HFFc6 (cell line): ENCODE results near the gene RASGRP1. TPM values are rescaled to one million over a fixed set of nuclear protein-coding genes. Genes with fewer than 3 reads are reported as not detected.
A peak's percentile ranks its signal among the peaks of the same experiment; 100 is the strongest.

ENCODE experiments used
- DNase-seq: peaks from one replicate; pipeline ENCODE4 v3.0.0-alpha.2; 2018
- H3K27ac Mint-ChIP-seq: 2 replicates; pipeline ENCODE4 v1.8.0; 2020; ENCODE audit warnings: mild to moderate bottlenecking, mixed read lengths
- H3K27me3 Mint-ChIP-seq: 2 replicates; pipeline ENCODE4 v1.8.0; 2021; ENCODE audit warnings: mild to moderate bottlenecking, moderate library complexity, mixed read lengths; ENCODE audit not compliant: insufficient read depth
- H3K36me3 Mint-ChIP-seq: 2 replicates; pipeline ENCODE4 v1.8.0; 2021; ENCODE audit warnings: low read depth, mixed read lengths
- H3K4me1 Mint-ChIP-seq: 2 replicates; pipeline ENCODE4 v1.8.0; 2020; ENCODE audit warnings: low read depth, mixed read lengths
- H3K4me3 Mint-ChIP-seq: 2 replicates; pipeline ENCODE4 v1.8.0; 2020; ENCODE audit warnings: mild to moderate bottlenecking, moderate library complexity, mixed read lengths
- H3K9me3 Mint-ChIP-seq: 2 replicates; pipeline ENCODE4 v1.8.0; 2020; ENCODE audit warnings: mild to moderate bottlenecking, mixed read lengths
- total RNA-seq, 6 experiments: library from RNA; stranded (reverse); fragmentation: NEBNext Ultra II Directional; extraction: Animal tissue kit (Norgen Biotek cat#: 25700); gene quantifications; 2 replicates in 1 of 6; 3 replicates in 5 of 6; pipeline ENCODE4 v1.2.3, GENCODE V29; 2021
- TF ChIP-seq, protein P1 (sequence below): fragments of 200-600 bp; sonication (generic); IDR thresholded peaks from 2 replicates; pipeline ENCODE4 v1.5.0; 2021; ENCODE audit warnings: antibody characterized with exemption, mild to moderate bottlenecking

Gene RASGRP1
- total RNA-seq, 6 experiments from 2014 or later: 0.14 to 0.59 (median 0.37) TPM

DNA sequence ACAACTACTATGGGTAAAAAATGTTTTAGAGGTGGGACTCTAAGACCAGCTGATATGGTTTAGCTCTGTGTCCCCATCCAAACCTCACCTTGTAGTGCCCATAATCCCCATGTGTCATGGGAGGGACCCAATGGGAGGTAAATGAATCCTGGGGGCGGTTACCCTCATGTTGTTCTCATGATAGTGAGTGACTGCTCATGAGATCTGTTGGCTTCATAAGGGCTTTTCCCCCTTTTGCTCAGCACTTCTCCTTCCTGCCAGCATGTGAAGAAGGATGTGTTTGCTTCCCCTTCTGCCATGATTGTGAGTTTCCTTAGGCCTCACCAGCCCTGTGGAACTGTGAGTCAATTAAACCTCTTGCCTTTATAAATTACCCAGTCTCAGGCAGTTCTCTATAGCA is 65.0 kb downstream of the RASGRP1 start:
- no peak overlapping the region for H3K4me3 Mint-ChIP-seq
- no peaks in the 10 kb centered on the region for H3K9me3 Mint-ChIP-seq
- H3K4me1 Mint-ChIP-seq: no peaks in the 10 kb centered on the region; the same call in 1 of the 2 replicates
- H3K27me3 Mint-ChIP-seq: no peaks in the 10 kb centered on the region; the same call in 1 of the 2 replicates
- H3K36me3 Mint-ChIP-seq: peaks cover 4% of the 10 kb centered on the region; the same call in 1 of the 2 replicates
- DNase-seq: no peak
- TF ChIP-seq, protein P1, sequence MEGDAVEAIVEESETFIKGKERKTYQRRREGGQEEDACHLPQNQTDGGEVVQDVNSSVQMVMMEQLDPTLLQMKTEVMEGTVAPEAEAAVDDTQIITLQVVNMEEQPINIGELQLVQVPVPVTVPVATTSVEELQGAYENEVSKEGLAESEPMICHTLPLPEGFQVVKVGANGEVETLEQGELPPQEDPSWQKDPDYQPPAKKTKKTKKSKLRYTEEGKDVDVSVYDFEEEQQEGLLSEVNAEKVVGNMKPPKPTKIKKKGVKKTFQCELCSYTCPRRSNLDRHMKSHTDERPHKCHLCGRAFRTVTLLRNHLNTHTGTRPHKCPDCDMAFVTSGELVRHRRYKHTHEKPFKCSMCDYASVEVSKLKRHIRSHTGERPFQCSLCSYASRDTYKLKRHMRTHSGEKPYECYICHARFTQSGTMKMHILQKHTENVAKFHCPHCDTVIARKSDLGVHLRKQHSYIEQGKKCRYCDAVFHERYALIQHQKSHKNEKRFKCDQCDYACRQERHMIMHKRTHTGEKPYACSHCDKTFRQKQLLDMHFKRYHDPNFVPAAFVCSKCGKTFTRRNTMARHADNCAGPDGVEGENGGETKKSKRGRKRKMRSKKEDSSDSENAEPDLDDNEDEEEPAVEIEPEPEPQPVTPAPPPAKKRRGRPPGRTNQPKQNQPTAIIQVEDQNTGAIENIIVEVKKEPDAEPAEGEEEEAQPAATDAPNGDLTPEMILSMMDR: no peak
- no peak overlapping the region for H3K27ac Mint-ChIP-seq

- no peak for DNase-seq
- no peak overlapping the region for H3K4me3 Mint-ChIP-seq
- H3K36me3 Mint-ChIP-seq: peaks cover 11% of the 10 kb centered on the region
- H3K27ac Mint-ChIP-seq: no peak overlapping the region
- H3K27me3 Mint-ChIP-seq: no peaks in the 10 kb centered on the region; the same call in 1 of the 2 replicates
- H3K4me1 Mint-ChIP-seq: peaks cover 7% of the 10 kb centered on the region
- TF ChIP-seq, protein P1: peak; percentile 23; the same call in 1 of the 2 replicates
- H3K9me3 Mint-ChIP-seq: no peaks in the 10 kb centered on the region
These were observed 68.5 kb downstream of the RASGRP1 start for GRCh38 chr15:38496151-38496550.

- H3K27me3 Mint-ChIP-seq: no peaks in the 10 kb centered on the region
- no peaks in the 10 kb centered on the region for H3K9me3 Mint-ChIP-seq
- DNase-seq: peak; percentile 54
- H3K4me3 Mint-ChIP-seq: peak overlapping the region; percentile 46
- peaks cover 50% of the 10 kb centered on the region for H3K4me1 Mint-ChIP-seq
- peak overlapping the region; percentile 68 for H3K27ac Mint-ChIP-seq
- peaks cover 13% of the 10 kb centered on the region for H3K36me3 Mint-ChIP-seq
- TF ChIP-seq, protein P1: no peak
These were observed 74.2 kb downstream of the RASGRP1 start for GRCh38 chr15:38490242-38490922.

- H3K27ac Mint-ChIP-seq: 0 out of 2 replicates have a peak overlapping the region, but pooled peaks have one; percentile 1
- no peaks in the 10 kb centered on the region for H3K27me3 Mint-ChIP-seq
- H3K36me3 Mint-ChIP-seq: peaks cover 9% of the 10 kb centered on the region
- peaks cover 45% of the 10 kb centered on the region for H3K4me1 Mint-ChIP-seq
- no peak for DNase-seq
- no peaks in the 10 kb centered on the region for H3K9me3 Mint-ChIP-seq
- TF ChIP-seq, protein P1: no peak
- no peak overlapping the region for H3K4me3 Mint-ChIP-seq
These were observed 77.2 kb downstream of the RASGRP1 start for GRCh38 chr15:38487378-38487777.

- peak overlapping the region; percentile 14; the same call in 1 of the 2 replicates for H3K27ac Mint-ChIP-seq
These were observed 77.7 kb downstream of the RASGRP1 start for GRCh38 chr15:38486936-38487335.

More at GRCh38 chr15:38486936-38487335, 77.7 kb downstream of the RASGRP1 start:
- H3K36me3 Mint-ChIP-seq: peaks cover 13% of the 10 kb centered on the region
- DNase-seq: no peak
- H3K4me1 Mint-ChIP-seq: peaks cover 45% of the 10 kb centered on the region
- no peaks in the 10 kb centered on the region for H3K9me3 Mint-ChIP-seq
- H3K27me3 Mint-ChIP-seq: no peaks in the 10 kb centered on the region
- TF ChIP-seq, protein P1: no peak
- no peak overlapping the region for H3K4me3 Mint-ChIP-seq
